GM12878 (cell line): Measurements from ENCODE around the gene RALGPS1. TPM values are rescaled to one million over a fixed set of nuclear protein-coding genes. Genes with fewer than 3 reads are reported as not detected.

Experiments used
- ATAC-seq: fragments of 200-7000 bp; cut with Tn5 transposase; 3 replicates; pipeline ENCODE4 v1.9.1; 2020; ENCODE audit warnings: mild to moderate bottlenecking, moderate library complexity
- BruUV-seq: library from RNA; stranded (reverse); fragments of 400-500 nt; replicated peaks from 2 replicates; lab custom pipeline; 2021; lab: Mats Ljungman, UMichigan
- CTCF ChIA-PET: fragments of 300-600 bp; sonication (Branson Sonifier 250); formaldehyde crosslinking; extraction: SDS; loops from one replicate; lab custom pipeline; 2021; ENCODE audit warnings: inconsistent platforms; lab: Yijun Ruan, JAX
- POLR2A ChIA-PET: fragments of 350-600 bp; formaldehyde crosslinking; extraction: SDS; loops from one replicate; lab custom pipeline; 2021; ENCODE audit warnings: inconsistent platforms; lab: Charles Lee
- RAD21 ChIA-PET: fragments of 300-600 bp; sonication (Branson Sonifier 250); formaldehyde crosslinking; loops from one replicate; lab custom pipeline; 2023; ENCODE audit warnings: antibody characterized with exemption; ENCODE audit not compliant: unreplicated experiment; lab: Charles Lee
- SMC1A ChIA-PET: fragments of 300-600 bp; sonication (Branson Sonifier 250); formaldehyde crosslinking; loops from one replicate; lab custom pipeline; 2023; ENCODE audit not compliant: unreplicated experiment, uncharacterized antibody; lab: Charles Lee
- DNase-seq: peaks from one replicate; pipeline ENCODE4 v3.0.0-alpha.2; 2011; ENCODE audit warnings: low read depth, low spot score
- FAIRE-seq: peaks from 3 replicates; lab custom pipeline; 2011; peaks lifted over from hg19 to GRCh38; lab: Jason Lieb, UNC
- H2AFZ ChIP-seq: 2 replicates; pipeline ENCODE4 v1.6.0; 2011; ENCODE audit warnings: low read depth, low read length, control low read depth; ENCODE audit not compliant: control insufficient read depth
- H3K27ac ChIP-seq: 2 replicates; pipeline ENCODE4 v1.5.1; 2011; ENCODE audit warnings: control low read depth; ENCODE audit not compliant: control insufficient read depth, insufficient read depth
- H3K27me3 ChIP-seq, 2 experiments: replicated peaks in 1 of 2; 2 replicates each; pipeline versions ENCODE4 v1.6.0 to v1.6.1; 2011; ENCODE audit warnings: low read length in 1 of 2; ENCODE audit not compliant: control insufficient read depth in 2 of 2, insufficient read depth in 2 of 2
- H3K36me3 ChIP-seq, 2 experiments: 2 replicates each; pipeline ENCODE4 v1.5.1; 2011; ENCODE audit warnings: low read length in 1 of 2; ENCODE audit not compliant: control insufficient read depth in 2 of 2, insufficient read depth in 2 of 2
- H3K4me1 ChIP-seq: 2 replicates; pipeline ENCODE4 v1.6.1; 2011; ENCODE audit warnings: mild to moderate bottlenecking, low read length, moderate library complexity, mixed read lengths; ENCODE audit not compliant: control insufficient read depth, insufficient read depth
- H3K4me2 ChIP-seq: 2 replicates; pipeline ENCODE4 v1.6.0; 2011; ENCODE audit warnings: control low read depth; ENCODE audit not compliant: control insufficient read depth, insufficient read depth
- H3K4me3 ChIP-seq: fragments of 200-600 bp; sonication (generic); 2 replicates; pipeline ENCODE4 v1.5.1; 2016
- H3K79me2 ChIP-seq: 2 replicates; pipeline ENCODE4 v1.6.0; 2011; ENCODE audit warnings: low read length; ENCODE audit not compliant: control insufficient read depth, insufficient read depth
- H3K9ac ChIP-seq: 2 replicates; pipeline ENCODE4 v1.8.0; 2011; ENCODE audit warnings: low read length, control low read depth, mixed read lengths; ENCODE audit not compliant: control insufficient read depth, insufficient read depth
- H3K9me3 ChIP-seq: replicated peaks from 3 replicates; pipeline ENCODE4 v1.5.1; 2011; ENCODE audit warnings: mild to moderate bottlenecking, low read length; ENCODE audit not compliant: control insufficient read depth, insufficient read depth
- H4K20me1 ChIP-seq: 2 replicates; pipeline ENCODE4 v1.6.0; 2011; ENCODE audit not compliant: control insufficient read depth, insufficient read depth
- BACH1 ChIP-seq: fragments of 450-650 bp; IDR thresholded peaks from 2 replicates; pipeline ENCODE4 v1.6.1; 2017; ENCODE audit warnings: mild to moderate bottlenecking, borderline replicate concordance
- BMI1 ChIP-seq: fragments of 450-650 bp; IDR thresholded peaks from 2 replicates; pipeline ENCODE4 v1.6.1; 2016; ENCODE audit warnings: mild to moderate bottlenecking, moderate library complexity, borderline replicate concordance
- CTCF ChIP-seq, 3 experiments: IDR thresholded peaks in 2 of 3; conservative IDR thresholded peaks in 1 of 3; 2 replicates each; pipeline ENCODE4 v1.5.1; 2011; ENCODE audit warnings: low read depth in 3 of 3, low read length in 3 of 3, mild to moderate bottlenecking in 3 of 3, control low read depth in 2 of 3, moderate library complexity in 2 of 3, inconsistent platforms in 1 of 3, mixed read lengths in 1 of 3; ENCODE audit not compliant: control insufficient read depth in 2 of 3, insufficient read depth in 1 of 3; ENCODE audit errors: extremely low read depth in 1 of 3
- E2F8 ChIP-seq: fragments of 450-650 bp; IDR thresholded peaks from 2 replicates; pipeline ENCODE4 v1.6.1; 2018; ENCODE audit warnings: mild to moderate bottlenecking, low read depth, moderate library complexity; ENCODE audit not compliant: partially characterized antibody
- HSF1 ChIP-seq: fragments of 150-350 bp; IDR thresholded peaks from 2 replicates; pipeline ENCODE4 v1.6.1; 2014; ENCODE audit warnings: mild to moderate bottlenecking, low read depth, low read length
- KAT2A ChIP-seq: conservative IDR thresholded peaks from 2 replicates; pipeline ENCODE4 v1.6.1; 2011; ENCODE audit warnings: low read depth, low read length; ENCODE audit not compliant: control insufficient read depth
- NFYB ChIP-seq: IDR thresholded peaks from 2 replicates; pipeline ENCODE4 v1.6.1; 2011; ENCODE audit warnings: low read depth, mild to moderate bottlenecking, low read length, improper control_type of control experiment, moderate library complexity; ENCODE audit not compliant: insufficient read depth
- RAD21 ChIP-seq: IDR thresholded peaks from 2 replicates; pipeline ENCODE4 v1.6.1; 2011; ENCODE audit warnings: mild to moderate bottlenecking, low read depth, low read length, moderate library complexity; ENCODE audit not compliant: insufficient read depth
- STAT1 ChIP-seq: fragments of 450-650 bp; conservative IDR thresholded peaks from 2 replicates; pipeline ENCODE4 v1.6.1; 2014; ENCODE audit warnings: antibody characterized with exemption, mild to moderate bottlenecking
- TBL1XR1 ChIP-seq: IDR thresholded peaks from 2 replicates; pipeline ENCODE4 v1.6.1; 2012; ENCODE audit warnings: low read depth, low read length, improper control_type of control experiment
- ZBTB40 ChIP-seq: fragments of 450-650 bp; IDR thresholded peaks from 2 replicates; pipeline ENCODE4 v1.6.1; 2016; ENCODE audit warnings: mild to moderate bottlenecking, moderate library complexity, borderline replicate concordance
- ZNF622 ChIP-seq: fragments of 450-650 bp; IDR thresholded peaks from 2 replicates; pipeline ENCODE4 v1.6.1; 2017; ENCODE audit warnings: mild to moderate bottlenecking, inconsistent platforms
- ZZZ3 ChIP-seq: IDR thresholded peaks from 2 replicates; pipeline ENCODE4 v1.6.1; 2011; ENCODE audit warnings: low read depth; ENCODE audit not compliant: control insufficient read depth, insufficient read length
- WGBS: methylation state at CpG from one replicate; pipeline ENCODE4 v1.1.6; 2016; ENCODE audit warnings: low lambda C conversion rate; ENCODE audit not compliant: insufficient replicate concordance, insufficient coverage; ENCODE audit errors: missing lambda C conversion rate; 5-methylcytosine and 5-hydroxymethylcytosine counted together
- in situ Hi-C: fragments of 300-500 bp; cut with MboI; formaldehyde crosslinking; loops from 9 replicates; pipeline ENCODE4 v1.14.3; 2018; ENCODE audit warnings: mixed read lengths
- intact Hi-C: fragments of 100-400 bp; cut with micrococcal nuclease; formaldehyde crosslinking; loops from one replicate; pipeline ENCODE4 v1.14.2; 2022; ENCODE audit not compliant: unreplicated experiment
- polyA plus RNA-seq, 11 experiments: library from polyadenylated mRNA; depleted of rRNA in 4 of 11; unstranded in 6 of 11; stranded (reverse) in 5 of 11; fragments of >200 nt; fragmentation: Nextera tagmentation in 4 of 11; fragmentation: Illumina TruSeq in 1 of 11; extraction: Ambion mirVana in 4 of 11; extraction: Trizol in 1 of 11; gene quantifications; 1 replicate in 1 of 11; 2 replicates in 10 of 11; pipeline versions ENCODE4 v1.2.1 to v1.2.3, GENCODE V29; 2011 to 2016; ENCODE audit warnings: inconsistent platforms in 2 of 11, missing spikeins in 2 of 11, low read depth in 1 of 11
- total RNA-seq, 4 experiments: library from RNA; depleted of rRNA in 3 of 4; stranded (reverse); fragments of >200 nt in 3 of 4; fragmentation: Illumina TruSeq in 1 of 4; extraction: Trizol in 1 of 4; gene quantifications; 2 replicates each; pipeline versions ENCODE4 v1.2.1 to v1.2.3, GENCODE V29; 2013 to 2021

Gene RALGPS1
- total and polyA plus RNA-seq, 10 of the 15 experiments (the other 5 are each of a cell fraction or from before 2014, with no cell fraction given), result 0.13 to 5.6 (median 2.7) TPM

GRCh38 chr9:127061411-127061810, 146.8 kb downstream of the RALGPS1 start:
- in situ Hi-C loops (no loop called here), intact Hi-C loops (no loop called here)
- no peaks in the 10 kb centered on the region for H3K79me2 ChIP-seq
- FAIRE-seq, result no peak
- no peak for DNase-seq
- CTCF ChIA-PET, result interaction anchor here (1.4 to 3.2 kb wide), 3 partner anchors 54 to 122 kb away, joined by 3 to 13 read pairs (median 8); no protein-coding TSS in a partner anchor
- H3K9me3 ChIP-seq, result no peaks in the 10 kb centered on the region
- H3K4me1 ChIP-seq, result peaks cover 5% of the 10 kb centered on the region
- ATAC-seq, result no peak
- no peak overlapping the region for H3K27ac ChIP-seq
- no peaks in the 10 kb centered on the region for H4K20me1 ChIP-seq
- no peak overlapping the region for H2AFZ ChIP-seq
- no peaks in the 10 kb centered on the region for H3K27me3 ChIP-seq
- H3K9ac ChIP-seq, result no peak overlapping the region
- 93% methylated on average over 3 of the region's 3 CpGs for whole genome bisulfite sequencing
- RAD21 ChIA-PET, result interaction anchor here (0.8 to 6.2 kb wide), 10 partner anchors 13 to 122 kb away, joined by 3 to 72 read pairs (median 22); no protein-coding TSS in a partner anchor
- SMC1A ChIA-PET, result interaction anchor here (0.9 to 9.2 kb wide), 13 partner anchors 7 to 137 kb away, joined by 3 to 92 read pairs (median 11); no protein-coding TSS in a partner anchor
- no peak overlapping the region for H3K4me2 ChIP-seq
- H3K4me3 ChIP-seq, result no peak overlapping the region
- no TSS peak for BruUV-seq
- no peaks in the 10 kb centered on the region; a peak in 1 of 4 replicates for H3K36me3 ChIP-seq
- POLR2A ChIA-PET, result interaction anchor here (1.3 to 4.4 kb wide), 5 partner anchors 54 to 137 kb away, joined by 3 to 38 read pairs (median 5); no protein-coding TSS in a partner anchor
- TF ChIP-seq BACH1, result no peak
- no peak for TF ChIP-seq NFYB
- no peak for TF ChIP-seq ZNF622
- TF ChIP-seq RAD21, result no peak
- no peak for TF ChIP-seq STAT1
- no peak for TF ChIP-seq ZZZ3
- no peak for TF ChIP-seq TBL1XR1
- no peak for TF ChIP-seq E2F8
- no peak for TF ChIP-seq CTCF (IDR thresholded peaks at IDR 0.05 in 2 of 3, conservative IDR thresholded peaks at IDR 0.05 in 1 of 3; ENCODE audit: control insufficient read depth in 2 of 3, extremely low read depth in 1 of 3, insufficient read depth in 1 of 3, low read depth in 3 of 3, low read length in 3 of 3)
- no peak for TF ChIP-seq ZBTB40
- no peak for TF ChIP-seq BMI1
- no peak for TF ChIP-seq HSF1
- no peak for TF ChIP-seq KAT2A
